Progenitor cell of endocrine pancreas (in vitro differentiated cells): ENCODE results near the gene FKBP1C. TPM values are rescaled to one million over a fixed set of nuclear protein-coding genes. Genes with fewer than 3 reads are reported as not detected.
A peak's percentile ranks its signal among the peaks of the same experiment; 100 is the strongest.
"Not testable (repeated sequence)": the region's sequence is repeated elsewhere in the genome, so short reads cannot be mapped to it uniquely, and the experiment has no call there.

Source experiments
- DNase-seq: peaks from one replicate; pipeline ENCODE4 v3.0.0; 2021; ENCODE audit warnings: low spot score; ENCODE audit not compliant: unreplicated experiment
- H3K27ac Mint-ChIP-seq: 2 replicates; pipeline ENCODE4 v1.8.0; 2021; ENCODE audit warnings: mild to moderate bottlenecking, moderate library complexity, mixed read lengths
- H3K27me3 Mint-ChIP-seq: 2 replicates; pipeline ENCODE4 v1.8.0; 2021; ENCODE audit warnings: mixed read lengths
- H3K36me3 Mint-ChIP-seq: 2 replicates; pipeline ENCODE4 v1.8.0; 2022; ENCODE audit warnings: mixed read lengths; ENCODE audit not compliant: insufficient read depth
- H3K4me1 Mint-ChIP-seq: 2 replicates; pipeline ENCODE4 v1.8.0; 2021; ENCODE audit warnings: low read depth, mixed read lengths
- H3K4me3 Mint-ChIP-seq: 2 replicates; pipeline ENCODE4 v1.8.0; 2021; ENCODE audit warnings: low read depth, mild to moderate bottlenecking, moderate library complexity, mixed read lengths
- H3K9me3 Mint-ChIP-seq: 2 replicates; pipeline ENCODE4 v1.8.0; 2021; ENCODE audit warnings: low read depth, mixed read lengths
- CTCF ChIP-seq: fragments of 200-600 bp; sonication (generic); IDR thresholded peaks from one replicate; pipeline ENCODE4 v1.5.0; 2021; ENCODE audit warnings: antibody characterized with exemption, mild to moderate bottlenecking; ENCODE audit not compliant: unreplicated experiment
- long read RNA-seq: library from polyadenylated mRNA; unstranded; transcript quantifications from one replicate; pipeline ENCODE4 v2.0.0, GENCODE V29; 2020
- total RNA-seq: library from RNA; stranded (reverse); gene quantifications from 2 replicates; pipeline ENCODE4 v1.2.1, GENCODE V29; 2021

The FKBP1C gene
- 0.44 and 0.89 TPM in 2 replicates for total RNA-seq
- long read RNA-seq = 0 reads

GRCh38 chr6:63211343-63211742, at the start of gene FKBP1C:
TSS of gene FKBP1C (plus strand) at chr6:63211469.
- H3K4me3 Mint-ChIP-seq, H3K36me3 Mint-ChIP-seq, H3K4me1 Mint-ChIP-seq, H3K27me3 Mint-ChIP-seq, DNase-seq: not testable (repeated sequence)
- Mint-ChIP-seq H3K27ac (peak within 1 kb of the TSS; percentile 78), H3K9me3 (peaks cover 21% of the 10 kb centered on the region)

- not testable (repeated sequence) for H3K4me3 Mint-ChIP-seq, H3K27me3 Mint-ChIP-seq, H3K9me3 Mint-ChIP-seq, DNase-seq, H3K27ac Mint-ChIP-seq, H3K4me1 Mint-ChIP-seq, H3K36me3 Mint-ChIP-seq
Measured at GRCh38 chr6:63164047-63164803, 47.0 kb upstream of the FKBP1C start.

- TF ChIP-seq CTCF = no peak
- H3K27ac Mint-ChIP-seq = no peak overlapping the region
- H3K9me3 Mint-ChIP-seq = no peaks in the 10 kb centered on the region
- H3K4me1 Mint-ChIP-seq = no peaks in the 10 kb centered on the region
- no peak for DNase-seq
- no peaks in the 10 kb centered on the region for H3K27me3 Mint-ChIP-seq
- H3K4me3 Mint-ChIP-seq = no peak overlapping the region
- no peaks in the 10 kb centered on the region for H3K36me3 Mint-ChIP-seq
Measured at GRCh38 chr6:63174173-63174572, 37.1 kb upstream of the FKBP1C start.

GRCh38 chr6:63176181-63176580, 35.1 kb upstream of the FKBP1C start:
- no peaks in the 10 kb centered on the region for H3K9me3 Mint-ChIP-seq
- DNase-seq = no peak
- H3K27me3 Mint-ChIP-seq = no peaks in the 10 kb centered on the region
- no peaks in the 10 kb centered on the region for H3K4me1 Mint-ChIP-seq
- no peak overlapping the region for H3K4me3 Mint-ChIP-seq
- TF ChIP-seq CTCF = no peak
- no peaks in the 10 kb centered on the region for H3K36me3 Mint-ChIP-seq
- no peak overlapping the region for H3K27ac Mint-ChIP-seq

- H3K27ac Mint-ChIP-seq = no peak overlapping the region
- H3K36me3 Mint-ChIP-seq = no peaks in the 10 kb centered on the region
- DNase-seq = no peak
- TF ChIP-seq CTCF = no peak
- no peaks in the 10 kb centered on the region for H3K4me1 Mint-ChIP-seq
- H3K27me3 Mint-ChIP-seq = no peaks in the 10 kb centered on the region
- H3K4me3 Mint-ChIP-seq = no peak overlapping the region
- no peaks in the 10 kb centered on the region for H3K9me3 Mint-ChIP-seq
Measured at GRCh38 chr6:63180367-63180766, 30.9 kb upstream of the FKBP1C start.

GRCh38 chr6:63186970-63187369, 24.3 kb upstream of the FKBP1C start:
- Mint-ChIP-seq H3K9me3 (no peaks in the 10 kb centered on the region), H3K27me3 (no peaks in the 10 kb centered on the region), H3K4me3 (no peak overlapping the region), H3K4me1 (no peaks in the 10 kb centered on the region), H3K36me3 (no peaks in the 10 kb centered on the region), H3K27ac (no peak overlapping the region)
- no peak for TF ChIP-seq CTCF
- no peak for DNase-seq
